MV-4-11 (cell line): ENCODE results near the gene NCF1.
A peak's percentile ranks its signal among the peaks of the same experiment; 100 is the strongest.
"Not testable (repeated sequence)": the region's sequence is repeated elsewhere in the genome, so short reads cannot be mapped to it uniquely, and the experiment has no call there.

ENCODE experiments used
- DNase-seq: peaks from one replicate; lab custom pipeline; 2025; lab: John Stamatoyannopoulos, UW

NCF1 gene

GRCh38 chr7:74788369-74789150 is 14.7 kb downstream of the NCF1 start:
- peak; percentile 85 for DNase-seq

DNA sequence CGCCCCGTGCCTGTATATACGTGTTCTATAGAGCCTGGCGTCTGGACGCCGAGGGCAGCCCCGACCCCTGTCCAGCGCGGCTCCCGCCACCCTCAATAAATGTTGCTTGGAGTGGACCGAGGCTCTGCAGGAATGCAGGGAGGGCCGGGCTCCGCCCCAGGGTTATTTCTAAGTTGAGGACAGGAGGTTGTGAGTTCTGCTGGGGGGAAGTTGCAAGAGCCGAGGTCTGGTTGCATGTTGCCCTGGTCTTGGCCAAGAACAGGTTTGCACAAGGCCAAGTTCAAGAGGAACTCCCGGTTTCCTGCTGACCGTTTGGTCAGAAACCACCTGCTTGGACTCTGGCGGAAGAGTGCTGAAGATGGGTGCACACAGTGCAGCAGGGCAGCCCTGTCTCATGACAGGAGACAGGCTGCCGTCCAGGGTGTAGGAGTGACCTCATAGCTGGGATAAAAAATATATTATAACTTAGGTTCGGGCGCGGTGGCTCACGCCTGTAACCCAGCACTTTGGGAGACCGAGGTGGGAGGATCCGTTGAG is 15.5 kb downstream of the NCF1 start:
- not testable (repeated sequence) for DNase-seq

GRCh38 chr7:74797848-74798622 is 24.2 kb downstream of the NCF1 start:
- DNase-seq: not testable (repeated sequence)

- DNase-seq: not testable (repeated sequence)
These were observed 24.8 kb downstream of the NCF1 start for GRCh38 chr7:74798644-74799043.

DNA sequence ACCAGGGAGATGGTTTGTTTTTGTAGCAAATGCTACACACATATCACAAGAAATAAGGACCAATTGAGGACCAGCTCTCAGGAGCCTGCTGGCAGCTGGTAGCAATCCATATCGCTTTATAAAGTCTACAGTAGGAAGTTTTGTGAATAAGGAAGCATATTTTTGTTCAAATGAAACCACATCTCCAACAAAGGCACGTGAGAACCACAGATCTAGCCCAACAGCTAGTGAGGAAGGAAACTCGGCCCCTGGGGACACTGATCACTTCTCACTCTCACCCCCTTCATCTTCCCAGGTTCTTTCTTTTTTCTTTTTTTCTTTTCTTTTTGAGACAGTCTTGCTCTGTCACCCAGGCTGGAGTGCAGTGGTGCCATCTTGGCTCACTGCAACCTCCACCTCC is 42.1 kb downstream of the NCF1 start:
- not testable (repeated sequence) for DNase-seq

- not testable (repeated sequence) for DNase-seq
These were observed 46.5 kb downstream of the NCF1 start for GRCh38 chr7:74820146-74820805.

DNA sequence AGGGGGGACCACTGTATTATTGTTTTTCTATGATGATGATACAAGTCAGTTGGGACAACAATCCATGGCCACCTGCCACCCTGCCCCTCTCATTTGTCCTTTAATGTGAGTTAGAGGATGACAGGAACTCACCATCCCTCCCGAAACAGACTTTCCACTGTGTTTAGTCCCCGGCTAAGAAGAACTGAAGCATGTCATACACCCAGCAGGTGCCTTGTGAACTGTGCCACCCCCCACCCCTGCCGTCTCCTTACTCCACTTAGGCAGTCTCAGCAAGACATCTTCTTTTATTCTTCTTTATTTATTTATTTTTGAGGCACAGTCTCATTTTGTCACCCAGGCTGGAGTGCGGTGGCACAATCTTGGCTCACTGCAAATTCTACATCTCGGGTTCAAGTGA is 47.4 kb downstream of the NCF1 start:
- not testable (repeated sequence) for DNase-seq

DNA sequence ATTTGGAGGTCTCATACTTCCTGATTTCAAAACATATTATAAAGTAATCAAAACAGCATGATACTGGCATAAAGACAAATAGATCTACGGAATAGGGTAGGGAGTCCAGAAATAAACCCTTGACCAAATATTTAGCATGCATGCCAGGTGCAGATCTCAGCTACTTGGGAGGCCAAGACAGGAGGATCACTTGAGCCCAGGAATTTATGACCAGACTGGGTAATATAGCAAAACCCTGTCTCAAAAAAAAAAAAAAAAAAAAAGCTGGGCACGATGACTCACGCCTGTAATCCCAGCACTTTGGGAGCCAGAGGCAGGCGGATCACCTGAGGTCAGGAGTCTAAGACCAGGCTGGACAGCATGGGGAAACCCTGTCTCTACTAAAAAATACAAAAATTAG is 56.1 kb downstream of the NCF1 start:
- DNase-seq: not testable (repeated sequence)

- not testable (repeated sequence) for DNase-seq
These were observed 56.6 kb downstream of the NCF1 start for GRCh38 chr7:74830411-74830810.
